ENCODE results near the gene ZNF746. TPM values are rescaled to one million over a fixed set of nuclear protein-coding genes. Genes with fewer than 3 reads are reported as not detected.
A peak's percentile ranks its signal among the peaks of the same experiment; 100 is the strongest.

The ZNF746 gene
- total RNA-seq, 1 donor from 2014 or later = 19.1 TPM

GRCh38 chr7:149459540-149460452, 37.8 kb downstream of the ZNF746 start:
- peaks cover 10% of the 10 kb centered on the region for H3K36me3 Mint-ChIP-seq (ENCODE audit: unreplicated experiment)
- peak; percentile 84 for DNase-seq (ENCODE audit: extremely low spot score, unreplicated experiment)
- no peak for TF ChIP-seq CTCF (IDR thresholded peaks at IDR 0.05)
- H3K4me3 Mint-ChIP-seq (ENCODE audit: unreplicated experiment) = peak overlapping the region; percentile 47
- H3K27ac Mint-ChIP-seq (ENCODE audit: unreplicated experiment) = no peak overlapping the region
- H3K27me3 Mint-ChIP-seq (ENCODE audit: unreplicated experiment) = peaks cover 10% of the 10 kb centered on the region
- H3K9me3 Mint-ChIP-seq (ENCODE audit: unreplicated experiment) = no peaks in the 10 kb centered on the region
- H3K4me1 Mint-ChIP-seq (ENCODE audit: unreplicated experiment) = peaks cover 16% of the 10 kb centered on the region

- peaks cover 5% of the 10 kb centered on the region for H3K27me3 Mint-ChIP-seq (ENCODE audit: unreplicated experiment)
- DNase-seq (ENCODE audit: extremely low spot score, unreplicated experiment) = no peak
- peaks cover 16% of the 10 kb centered on the region for H3K4me1 Mint-ChIP-seq (ENCODE audit: unreplicated experiment)
- H3K4me3 Mint-ChIP-seq (ENCODE audit: unreplicated experiment) = peak overlapping the region; percentile 73
- no peak for TF ChIP-seq CTCF (IDR thresholded peaks at IDR 0.05)
- H3K9me3 Mint-ChIP-seq (ENCODE audit: unreplicated experiment) = no peaks in the 10 kb centered on the region
- peaks cover 13% of the 10 kb centered on the region for H3K36me3 Mint-ChIP-seq (ENCODE audit: unreplicated experiment)
- peak overlapping the region; percentile 57 for H3K27ac Mint-ChIP-seq (ENCODE audit: unreplicated experiment)
Observed at GRCh38 chr7:149459201-149459539, 38.4 kb downstream of the ZNF746 start.

- H3K4me1 Mint-ChIP-seq (ENCODE audit: unreplicated experiment) = peaks cover 16% of the 10 kb centered on the region
- peak overlapping the region; percentile 73 for H3K4me3 Mint-ChIP-seq (ENCODE audit: unreplicated experiment)
- no peak for TF ChIP-seq CTCF (IDR thresholded peaks at IDR 0.05)
- peaks cover 5% of the 10 kb centered on the region for H3K27me3 Mint-ChIP-seq (ENCODE audit: unreplicated experiment)
- H3K27ac Mint-ChIP-seq (ENCODE audit: unreplicated experiment) = peak overlapping the region; percentile 0
- no peaks in the 10 kb centered on the region for H3K9me3 Mint-ChIP-seq (ENCODE audit: unreplicated experiment)
- DNase-seq (ENCODE audit: extremely low spot score, unreplicated experiment) = no peak
- peaks cover 18% of the 10 kb centered on the region for H3K36me3 Mint-ChIP-seq (ENCODE audit: unreplicated experiment)
Observed at GRCh38 chr7:149458235-149458634, 39.4 kb downstream of the ZNF746 start.

GRCh38 chr7:149457766-149458165, 39.8 kb downstream of the ZNF746 start:
- TF ChIP-seq CTCF (IDR thresholded peaks at IDR 0.05) = no peak
- no peak overlapping the region for H3K27ac Mint-ChIP-seq (ENCODE audit: unreplicated experiment)
- no peaks in the 10 kb centered on the region for H3K9me3 Mint-ChIP-seq (ENCODE audit: unreplicated experiment)
- peaks cover 5% of the 10 kb centered on the region for H3K27me3 Mint-ChIP-seq (ENCODE audit: unreplicated experiment)
- peaks cover 21% of the 10 kb centered on the region for H3K36me3 Mint-ChIP-seq (ENCODE audit: unreplicated experiment)
- no peak overlapping the region for H3K4me3 Mint-ChIP-seq (ENCODE audit: unreplicated experiment)
- peak; percentile 51 for DNase-seq (ENCODE audit: extremely low spot score, unreplicated experiment)
- peaks cover 16% of the 10 kb centered on the region for H3K4me1 Mint-ChIP-seq (ENCODE audit: unreplicated experiment)

Measured in osteocyte (in vitro differentiated cells).